GM12892 (cell line): ENCODE measurements around the gene MICAL2.

Experiments
- POLR2A ChIP-seq: IDR thresholded peaks from 2 replicates; pipeline ENCODE4 v1.6.1; 2011; ENCODE audit warnings: low read depth, low read length, control low read depth
- POLR2AphosphoS5 ChIP-seq: IDR thresholded peaks from 2 replicates; pipeline ENCODE4 v1.6.1; 2011; ENCODE audit warnings: low read depth, low read length, control low read depth

DNA sequence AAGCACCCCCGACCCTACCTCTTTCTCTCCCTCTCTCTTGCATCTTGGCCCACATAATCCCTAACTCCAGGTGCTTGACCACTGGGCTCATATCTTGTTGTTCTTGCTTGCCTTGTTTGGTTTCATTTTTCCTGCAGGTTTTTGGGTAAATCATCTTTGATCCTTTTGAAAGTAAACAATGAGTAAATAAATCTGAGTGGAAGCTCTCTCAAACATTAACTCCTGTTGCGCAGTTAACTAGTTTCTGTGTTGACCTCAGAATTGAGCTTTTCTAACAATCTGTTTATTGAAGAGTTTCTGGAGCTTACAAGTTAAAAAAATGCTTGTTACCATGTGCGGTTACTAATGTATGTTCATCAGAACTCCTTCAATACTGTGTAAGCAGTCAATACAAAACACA, 38.8 kb upstream of the MICAL2 start:
- TF ChIP-seq POLR2AphosphoS5 (no peak), POLR2A (no peak)
